MM.1S (cell line): ENCODE results near the gene DNAL4.

Source experiments
- DNase-seq: peaks from one replicate; pipeline ENCODE4 v3.0.0-alpha.2; 2015
- H2AFZ ChIP-seq: fragments of 300-600 bp; sonication (generic); 2 replicates; pipeline ENCODE4 v1.6.0; 2016; ENCODE audit warnings: antibody characterized with exemption, low read length
- H3F3A ChIP-seq: fragments of 300-600 bp; sonication (generic); 2 replicates; pipeline ENCODE4 v1.6.1; 2016; ENCODE audit warnings: mild to moderate bottlenecking, antibody characterized with exemption, low read length, moderate library complexity, mixed read lengths; ENCODE audit not compliant: insufficient read depth
- H3K27ac ChIP-seq: fragments of 300-600 bp; sonication (generic); 2 replicates; pipeline ENCODE4 v1.5.1; 2016; ENCODE audit warnings: mild to moderate bottlenecking, low read length
- H3K27me3 ChIP-seq: fragments of 300-600 bp; sonication (generic); replicated peaks from 2 replicates; pipeline ENCODE4 v1.6.0; 2016; ENCODE audit warnings: low read length; ENCODE audit not compliant: insufficient read depth
- H3K36me3 ChIP-seq: fragments of 300-600 bp; sonication (generic); replicated peaks from 2 replicates; pipeline ENCODE4 v1.6.1; 2016; ENCODE audit warnings: mild to moderate bottlenecking, low read length, mixed read lengths; ENCODE audit not compliant: insufficient read depth
- H3K4me1 ChIP-seq: fragments of 300-600 bp; sonication (generic); 2 replicates; pipeline ENCODE4 v1.6.1; 2016; ENCODE audit warnings: low read length, mixed read lengths
- H3K4me2 ChIP-seq: fragments of 300-600 bp; sonication (generic); 2 replicates; pipeline ENCODE4 v1.6.0; 2016; ENCODE audit warnings: low read depth, low read length
- H3K4me3 ChIP-seq: fragments of 300-600 bp; sonication (generic); 2 replicates; pipeline ENCODE4 v1.5.1; 2016; ENCODE audit warnings: low read length, mixed read lengths
- H3K79me2 ChIP-seq: fragments of 300-600 bp; sonication (generic); 2 replicates; pipeline ENCODE4 v1.6.1; 2016; ENCODE audit warnings: mixed run types, low read length, mixed read lengths
- H3K9ac ChIP-seq: fragments of 300-600 bp; sonication (generic); 2 replicates; pipeline ENCODE4 v1.6.1; 2016; ENCODE audit warnings: low read length, mixed read lengths
- H3K9me2 ChIP-seq: fragments of 300-600 bp; sonication (generic); replicated peaks from 2 replicates; pipeline ENCODE4 v1.6.1; 2016; ENCODE audit warnings: mild to moderate bottlenecking, low read length, mixed read lengths; ENCODE audit not compliant: insufficient read depth
- H3K9me3 ChIP-seq: fragments of 300-600 bp; sonication (generic); replicated peaks from 2 replicates; pipeline ENCODE4 v1.6.1; 2016; ENCODE audit warnings: mild to moderate bottlenecking, low read length, mixed read lengths; ENCODE audit not compliant: insufficient read depth
- H4K20me1 ChIP-seq: fragments of 300-600 bp; sonication (generic); 2 replicates; pipeline ENCODE4 v1.6.1; 2016; ENCODE audit warnings: mild to moderate bottlenecking, low read length, moderate library complexity, mixed read lengths; ENCODE audit not compliant: insufficient read depth
- EZH2 ChIP-seq: fragments of 300-600 bp; sonication (generic); optimal IDR thresholded peaks from 2 replicates; pipeline ENCODE3; 2017; ENCODE audit warnings: low read depth, mild to moderate bottlenecking, antibody characterized with exemption, low read length, mixed read lengths
- EZH2phosphoT487 ChIP-seq: fragments of 300-600 bp; sonication (generic); IDR thresholded peaks from 2 replicates; pipeline ENCODE4 v1.6.1; 2018; ENCODE audit warnings: antibody characterized with exemption, low read length
- TF ChIP-seq, protein P1 (sequence below): fragments of 300-600 bp; sonication (generic); IDR thresholded peaks from 2 replicates; pipeline ENCODE4 v1.5.1; 2016; ENCODE audit warnings: antibody characterized with exemption, low read length, mixed read lengths

Gene DNAL4

DNA sequence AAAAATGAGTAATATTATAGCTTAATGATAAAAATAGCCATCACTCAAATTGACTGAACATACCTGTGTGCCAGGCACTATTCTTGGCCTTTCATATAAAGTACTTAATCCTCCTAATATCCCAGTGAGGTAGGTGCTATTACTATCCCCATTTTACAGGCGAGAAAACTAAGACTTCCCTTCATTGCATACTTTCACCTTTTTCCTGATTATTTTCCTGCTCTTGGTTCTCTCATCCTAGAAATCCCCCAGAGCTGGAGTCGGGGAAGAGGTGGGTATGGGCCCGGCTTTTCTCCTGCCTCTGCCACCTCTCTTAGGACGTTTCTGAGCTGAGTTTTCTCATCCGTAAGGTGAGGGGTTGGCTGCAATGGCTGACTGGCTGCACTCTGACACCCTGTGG, 47.7 kb upstream of the DNAL4 start:
- no peak overlapping the region for H3K4me3 ChIP-seq
- no peak overlapping the region for H3K27ac ChIP-seq
- no peak overlapping the region for H3K9ac ChIP-seq
- H3K9me3 ChIP-seq: no peaks in the 10 kb centered on the region
- TF ChIP-seq EZH2 (no peak), EZH2phosphoT487 (no peak)
- TF ChIP-seq, protein P1, sequence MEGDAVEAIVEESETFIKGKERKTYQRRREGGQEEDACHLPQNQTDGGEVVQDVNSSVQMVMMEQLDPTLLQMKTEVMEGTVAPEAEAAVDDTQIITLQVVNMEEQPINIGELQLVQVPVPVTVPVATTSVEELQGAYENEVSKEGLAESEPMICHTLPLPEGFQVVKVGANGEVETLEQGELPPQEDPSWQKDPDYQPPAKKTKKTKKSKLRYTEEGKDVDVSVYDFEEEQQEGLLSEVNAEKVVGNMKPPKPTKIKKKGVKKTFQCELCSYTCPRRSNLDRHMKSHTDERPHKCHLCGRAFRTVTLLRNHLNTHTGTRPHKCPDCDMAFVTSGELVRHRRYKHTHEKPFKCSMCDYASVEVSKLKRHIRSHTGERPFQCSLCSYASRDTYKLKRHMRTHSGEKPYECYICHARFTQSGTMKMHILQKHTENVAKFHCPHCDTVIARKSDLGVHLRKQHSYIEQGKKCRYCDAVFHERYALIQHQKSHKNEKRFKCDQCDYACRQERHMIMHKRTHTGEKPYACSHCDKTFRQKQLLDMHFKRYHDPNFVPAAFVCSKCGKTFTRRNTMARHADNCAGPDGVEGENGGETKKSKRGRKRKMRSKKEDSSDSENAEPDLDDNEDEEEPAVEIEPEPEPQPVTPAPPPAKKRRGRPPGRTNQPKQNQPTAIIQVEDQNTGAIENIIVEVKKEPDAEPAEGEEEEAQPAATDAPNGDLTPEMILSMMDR: no peak
- no peaks in the 10 kb centered on the region for H4K20me1 ChIP-seq
- no peaks in the 10 kb centered on the region for H3K4me1 ChIP-seq
- H3F3A ChIP-seq: no peaks in the 10 kb centered on the region
- no peak for DNase-seq
- peaks cover 87% of the 10 kb centered on the region for H3K27me3 ChIP-seq
- H3K9me2 ChIP-seq: no peaks in the 10 kb centered on the region
- no peak overlapping the region for H2AFZ ChIP-seq
- H3K79me2 ChIP-seq: no peaks in the 10 kb centered on the region
- no peak overlapping the region for H3K4me2 ChIP-seq
- no peaks in the 10 kb centered on the region for H3K36me3 ChIP-seq

DNA sequence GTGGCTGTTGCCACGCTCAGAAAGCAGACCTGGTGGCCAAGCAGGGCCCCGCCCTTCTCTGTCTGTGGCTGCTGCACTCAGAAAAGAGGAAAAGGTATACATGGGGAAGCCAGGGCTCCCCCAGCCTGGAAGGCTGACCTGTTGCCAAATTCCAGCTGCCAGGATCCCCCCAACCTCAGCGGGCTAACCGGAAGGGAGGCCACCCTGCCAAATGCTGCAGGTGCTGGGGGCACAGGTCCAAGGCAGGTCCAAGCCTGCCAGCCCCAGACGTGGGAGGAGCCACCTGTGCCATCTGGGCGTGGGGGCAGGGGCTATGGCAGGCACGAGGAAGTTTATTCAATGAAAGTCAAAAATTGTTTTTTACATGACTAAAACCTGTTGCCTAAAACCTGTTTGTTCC, 47.3 kb upstream of the DNAL4 start:
- Histone ChIP-seq H3K4me3 (no peak overlapping the region), H3K4me1 (no peaks in the 10 kb centered on the region), H3K27ac (no peak overlapping the region), H2AFZ (no peak overlapping the region), H3K79me2 (no peaks in the 10 kb centered on the region), H3K9me3 (no peaks in the 10 kb centered on the region), H3K9ac (no peak overlapping the region), H3K4me2 (no peak overlapping the region), H3K36me3 (no peaks in the 10 kb centered on the region), H3F3A (no peaks in the 10 kb centered on the region), H3K9me2 (no peaks in the 10 kb centered on the region), H4K20me1 (no peaks in the 10 kb centered on the region), H3K27me3 (peaks cover 87% of the 10 kb centered on the region)
- DNase-seq: no peak
- TF ChIP-seq, protein P1: no peak
- no peak for TF ChIP-seq EZH2phosphoT487

DNA sequence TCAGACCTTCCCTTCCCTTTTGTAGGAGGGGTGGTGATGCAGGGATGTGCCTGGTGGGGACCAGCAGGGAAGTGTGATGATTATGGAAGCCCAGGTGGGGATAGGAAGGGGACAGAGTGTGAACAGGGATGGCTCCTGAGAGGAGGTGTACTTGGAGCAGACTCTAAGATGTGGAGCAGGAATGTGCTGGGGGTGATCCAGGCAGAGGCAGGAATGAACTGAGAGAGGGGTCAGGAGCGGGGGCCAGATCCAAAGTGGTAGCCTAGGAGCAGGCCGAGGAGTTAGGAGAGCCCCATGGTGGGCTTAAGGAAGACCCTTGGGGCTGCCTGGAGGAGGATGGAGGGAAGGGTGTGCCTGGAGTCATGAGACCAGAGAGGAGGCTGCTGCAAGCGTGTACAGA, 46.2 kb upstream of the DNAL4 start:
- H3K9me3 ChIP-seq: no peaks in the 10 kb centered on the region
- H3K79me2 ChIP-seq: no peaks in the 10 kb centered on the region
- H3K4me1 ChIP-seq: no peaks in the 10 kb centered on the region
- no peak overlapping the region for H3K9ac ChIP-seq
- H3K27me3 ChIP-seq: peaks cover 87% of the 10 kb centered on the region
- H3K4me2 ChIP-seq: no peak overlapping the region
- H2AFZ ChIP-seq: no peak overlapping the region
- H3K27ac ChIP-seq: no peak overlapping the region
- no peaks in the 10 kb centered on the region for H3K36me3 ChIP-seq
- no peak for TF ChIP-seq EZH2
- no peak for TF ChIP-seq EZH2phosphoT487
- TF ChIP-seq, protein P1: no peak
- no peaks in the 10 kb centered on the region for H4K20me1 ChIP-seq
- no peaks in the 10 kb centered on the region for H3K9me2 ChIP-seq
- no peak overlapping the region for H3K4me3 ChIP-seq
- no peaks in the 10 kb centered on the region for H3F3A ChIP-seq
- no peak for DNase-seq
